Activated naive CD4-positive, alpha-beta T cell treated with anti-CD3 and anti-CD28 coated beads, Interleukin-2, amount 50 U/mL, for 24 hours (primary cell): Measurements from ENCODE around the gene APP.

ENCODE experiments used
- H3K27ac Mint-ChIP-seq: one replicate; pipeline ENCODE4 v1.8.0; 2021; ENCODE audit warnings: mild to moderate bottlenecking, mixed read lengths
- H3K27me3 Mint-ChIP-seq: one replicate; pipeline ENCODE4 v1.8.0; 2021; ENCODE audit warnings: mixed read lengths
- H3K36me3 Mint-ChIP-seq: one replicate; pipeline ENCODE4 v1.8.0; 2021; ENCODE audit warnings: mixed read lengths
- H3K4me1 Mint-ChIP-seq: one replicate; pipeline ENCODE4 v1.8.0; 2021; ENCODE audit warnings: mixed read lengths
- H3K4me3 Mint-ChIP-seq: one replicate; pipeline ENCODE4 v1.8.0; 2021; ENCODE audit warnings: mild to moderate bottlenecking, mixed read lengths
- H3K9me3 Mint-ChIP-seq: one replicate; pipeline ENCODE4 v1.8.0; 2021; ENCODE audit warnings: mixed read lengths

The APP gene

DNA sequence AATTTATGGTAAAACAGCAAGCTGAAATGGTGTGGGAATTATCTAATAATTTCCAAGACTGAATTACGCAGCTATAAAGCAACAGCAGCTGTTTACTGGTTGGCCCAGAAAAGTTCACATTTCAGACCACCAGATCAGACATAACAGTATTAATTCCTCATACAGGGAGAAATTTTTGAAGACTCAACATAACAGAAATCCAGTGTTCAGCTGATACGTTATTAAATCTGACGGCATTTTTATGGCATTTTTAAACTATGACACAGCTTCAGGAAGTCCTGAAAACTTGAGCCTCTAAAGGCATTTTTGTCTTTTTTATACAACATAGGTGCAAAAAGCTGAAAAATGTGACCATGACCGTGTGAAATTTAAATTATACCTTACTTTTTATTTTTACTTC, 91.2 kb downstream of the APP start:
- Mint-ChIP-seq H3K36me3 (peaks cover 4% of the 10 kb centered on the region), H3K4me3 (no peak overlapping the region), H3K4me1 (peaks cover 14% of the 10 kb centered on the region), H3K27me3 (no peaks in the 10 kb centered on the region), H3K9me3 (no peaks in the 10 kb centered on the region), H3K27ac (no peak overlapping the region)

DNA sequence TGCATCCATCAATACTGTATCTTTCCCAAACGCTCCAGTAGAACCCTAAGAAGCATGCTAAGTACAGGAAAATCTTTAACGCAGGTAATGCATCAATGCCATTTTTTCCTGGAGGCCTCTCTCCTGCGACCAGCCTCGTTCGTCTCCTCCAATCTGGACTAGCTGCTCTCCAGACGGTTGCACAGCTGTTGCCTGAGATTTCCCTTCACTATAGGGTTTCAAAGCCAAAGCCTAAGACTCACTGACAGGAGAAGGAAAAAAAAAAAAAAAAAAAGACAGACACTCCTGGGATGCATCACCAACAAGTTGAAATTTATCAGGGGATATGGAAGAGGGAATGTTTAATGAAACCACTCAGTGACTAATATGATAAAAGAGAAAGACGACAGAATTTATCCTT, 93.0 kb downstream of the APP start:
- Mint-ChIP-seq H3K4me3 (no peak overlapping the region), H3K27ac (no peak overlapping the region)

GRCh38 chr21:26072666-26073615, 97.6 kb downstream of the APP start:
- Mint-ChIP-seq H3K27me3 (no peaks in the 10 kb centered on the region), H3K4me3 (no peak overlapping the region), H3K4me1 (peaks cover 45% of the 10 kb centered on the region), H3K27ac (peak overlapping the region; percentile 6), H3K36me3 (peaks cover 2% of the 10 kb centered on the region), H3K9me3 (no peaks in the 10 kb centered on the region)

More for the DNA sequence above, 93.0 kb downstream of the APP start:
- no peaks in the 10 kb centered on the region for H3K9me3 Mint-ChIP-seq
- peaks cover 2% of the 10 kb centered on the region for H3K36me3 Mint-ChIP-seq
- peaks cover 4% of the 10 kb centered on the region for H3K4me1 Mint-ChIP-seq
- no peaks in the 10 kb centered on the region for H3K27me3 Mint-ChIP-seq

GRCh38 chr21:26070822-26071425, 99.6 kb downstream of the APP start:
- Mint-ChIP-seq H3K27ac (peak overlapping the region; percentile 96), H3K9me3 (no peaks in the 10 kb centered on the region), H3K4me1 (peaks cover 63% of the 10 kb centered on the region), H3K4me3 (peak overlapping the region; percentile 82), H3K36me3 (no peaks in the 10 kb centered on the region), H3K27me3 (no peaks in the 10 kb centered on the region)

DNA sequence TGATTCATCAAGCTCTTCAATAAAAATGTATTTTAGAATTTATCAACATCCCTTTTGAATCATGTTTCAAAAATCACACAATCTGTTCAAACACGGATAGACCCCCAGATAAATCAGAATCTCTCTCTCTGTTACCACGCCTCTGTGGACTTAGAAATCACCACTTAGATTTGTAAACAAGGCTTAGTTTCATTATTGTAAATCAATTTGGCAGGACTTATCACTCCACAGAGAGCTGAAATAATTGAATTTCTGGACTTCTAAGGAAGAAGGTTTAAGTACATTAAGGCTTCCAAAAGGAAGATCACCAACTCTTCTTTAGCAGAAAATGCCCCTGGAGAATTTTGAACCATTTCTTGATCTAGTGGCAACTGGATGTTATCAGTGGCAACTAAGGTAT, 100.4 kb downstream of the APP start:
- no peaks in the 10 kb centered on the region for H3K27me3 Mint-ChIP-seq
- peak overlapping the region; percentile 82 for H3K4me3 Mint-ChIP-seq
- no peaks in the 10 kb centered on the region for H3K9me3 Mint-ChIP-seq
- peaks cover 67% of the 10 kb centered on the region for H3K4me1 Mint-ChIP-seq
- H3K36me3 Mint-ChIP-seq, result peaks cover 1% of the 10 kb centered on the region
- peak overlapping the region; percentile 96 for H3K27ac Mint-ChIP-seq

GRCh38 chr21:26068776-26069175, 101.8 kb downstream of the APP start:
- peak overlapping the region; percentile 71 for H3K27ac Mint-ChIP-seq

DNA sequence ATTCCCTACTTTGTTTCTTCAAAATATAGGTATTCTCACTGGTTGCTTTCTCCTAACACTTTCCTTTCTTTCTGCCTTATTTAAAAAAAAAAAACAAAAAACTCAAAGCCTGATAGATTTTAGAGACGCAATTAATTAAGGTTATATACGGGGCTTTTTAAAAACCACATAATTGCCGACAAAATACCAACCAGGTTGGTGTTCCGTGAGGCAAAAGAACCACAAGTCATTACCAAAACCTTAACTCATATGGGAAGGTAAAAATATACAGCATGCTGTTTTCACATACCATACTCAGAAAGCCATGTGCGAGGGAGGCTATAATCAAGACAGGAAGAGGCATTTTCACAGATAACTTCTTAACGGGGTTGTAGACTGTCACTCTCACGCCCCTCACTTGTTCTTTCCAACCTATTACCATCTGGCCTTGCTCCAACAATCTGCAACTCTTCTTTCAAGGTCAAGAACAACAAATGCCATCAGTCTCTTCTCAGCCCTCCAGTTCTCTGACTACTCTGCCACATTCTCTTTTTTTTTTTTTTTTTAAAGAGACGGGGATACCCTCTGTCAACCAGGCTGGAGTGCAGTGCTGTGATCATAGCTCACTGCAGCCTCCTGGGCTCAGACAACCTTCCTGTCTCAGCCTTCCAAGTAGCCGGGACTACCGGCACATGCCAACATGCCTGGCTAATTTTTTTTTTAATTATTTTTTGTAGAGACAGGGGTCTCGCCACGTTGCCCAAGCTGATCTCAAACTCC, 102.6 kb downstream of the APP start:
- Mint-ChIP-seq H3K9me3 (no peaks in the 10 kb centered on the region), H3K4me3 (peak overlapping the region; percentile 73), H3K27me3 (no peaks in the 10 kb centered on the region), H3K27ac (peak overlapping the region; percentile 73), H3K4me1 (peaks cover 70% of the 10 kb centered on the region), H3K36me3 (peaks cover 1% of the 10 kb centered on the region)

More at GRCh38 chr21:26068776-26069175, 101.8 kb downstream of the APP start:
- Mint-ChIP-seq H3K4me3 (peak overlapping the region; percentile 12), H3K9me3 (no peaks in the 10 kb centered on the region), H3K4me1 (peaks cover 67% of the 10 kb centered on the region), H3K27me3 (no peaks in the 10 kb centered on the region), H3K36me3 (peaks cover 1% of the 10 kb centered on the region)

DNA sequence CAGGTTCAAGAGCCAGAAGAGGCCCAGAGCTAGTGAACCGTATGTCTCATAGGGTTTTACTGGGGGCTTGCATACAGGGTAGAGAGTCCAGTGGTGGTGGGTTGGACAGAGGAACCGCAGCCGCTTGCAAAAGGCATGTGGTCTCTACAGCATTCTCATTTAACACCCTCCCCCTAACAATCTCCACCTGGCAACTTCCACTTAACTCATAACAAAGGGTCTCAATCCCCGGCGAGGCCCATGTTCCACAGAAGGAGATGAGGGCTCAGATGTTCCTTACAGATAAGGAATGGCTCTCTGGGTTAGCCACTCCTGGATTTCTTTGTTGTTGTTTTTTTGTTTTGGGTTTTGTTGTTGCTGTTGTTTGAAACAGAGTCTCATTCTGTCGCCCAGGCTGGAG, 106.1 kb downstream of the APP start:
- Mint-ChIP-seq H3K36me3 (peaks cover 4% of the 10 kb centered on the region), H3K4me1 (peaks cover 51% of the 10 kb centered on the region), H3K9me3 (no peaks in the 10 kb centered on the region), H3K4me3 (no peak overlapping the region), H3K27ac (no peak overlapping the region), H3K27me3 (no peaks in the 10 kb centered on the region)

DNA sequence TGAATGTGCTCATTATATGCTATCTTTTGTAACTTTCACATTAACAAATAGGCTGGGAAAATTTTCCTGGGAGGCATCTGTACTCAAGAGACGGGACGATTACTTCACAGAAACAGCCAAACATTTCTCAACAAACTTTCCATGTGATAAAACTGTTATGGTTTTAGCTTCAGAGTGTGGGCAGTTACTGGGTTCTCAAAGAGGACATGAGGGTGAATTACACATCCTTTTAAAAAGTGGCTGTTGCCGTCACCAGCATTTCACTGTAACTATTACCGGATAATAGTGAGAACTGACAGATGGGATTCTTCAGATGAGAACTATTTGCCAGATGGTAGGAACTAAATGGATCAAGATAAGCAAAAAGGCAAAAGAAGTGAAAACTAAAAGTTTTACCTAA, 109.1 kb downstream of the APP start:
- Mint-ChIP-seq H3K4me1 (peaks cover 29% of the 10 kb centered on the region), H3K27me3 (no peaks in the 10 kb centered on the region), H3K4me3 (no peak overlapping the region), H3K9me3 (no peaks in the 10 kb centered on the region), H3K27ac (no peak overlapping the region), H3K36me3 (peaks cover 4% of the 10 kb centered on the region)

DNA sequence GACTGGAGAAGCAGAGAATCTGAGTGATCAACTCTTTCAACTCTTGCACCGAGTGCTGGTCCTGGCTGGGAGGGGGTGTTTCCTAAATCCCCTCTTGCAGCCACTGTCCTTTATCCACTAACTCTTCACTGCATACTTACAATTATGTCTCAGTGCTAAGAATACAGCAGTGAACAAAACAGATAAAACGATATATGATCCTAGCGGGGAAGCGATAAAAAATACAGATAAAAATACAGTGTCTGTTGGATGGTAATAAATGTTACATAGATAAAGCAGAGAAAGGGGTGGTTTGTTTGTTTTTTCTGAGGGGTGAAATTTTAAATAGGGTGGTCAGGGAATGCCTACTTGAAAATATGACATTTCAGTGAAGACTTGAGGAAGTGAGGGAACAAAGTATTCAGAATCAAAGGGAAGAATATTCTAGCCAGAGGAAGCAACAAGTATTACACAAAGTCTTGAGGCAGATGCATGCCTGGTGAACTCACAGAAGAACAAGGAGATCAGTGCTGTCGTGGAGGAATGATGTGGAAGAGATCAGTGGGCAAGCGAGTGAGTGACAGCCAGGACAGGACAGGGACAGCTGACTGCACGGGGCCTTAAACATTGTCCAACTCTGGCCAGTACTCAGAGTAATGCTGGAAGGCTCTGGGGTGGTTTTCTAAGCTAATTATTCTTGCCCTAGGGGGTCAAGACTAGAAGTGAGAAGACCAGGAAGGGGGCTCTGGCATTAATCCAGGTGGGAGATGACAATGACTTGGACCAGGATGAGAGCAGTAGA, 110.0 kb downstream of the APP start:
- Mint-ChIP-seq H3K36me3 (peaks cover 3% of the 10 kb centered on the region), H3K4me1 (peaks cover 25% of the 10 kb centered on the region), H3K27ac (no peak overlapping the region), H3K9me3 (no peaks in the 10 kb centered on the region), H3K27me3 (no peaks in the 10 kb centered on the region), H3K4me3 (no peak overlapping the region)

DNA sequence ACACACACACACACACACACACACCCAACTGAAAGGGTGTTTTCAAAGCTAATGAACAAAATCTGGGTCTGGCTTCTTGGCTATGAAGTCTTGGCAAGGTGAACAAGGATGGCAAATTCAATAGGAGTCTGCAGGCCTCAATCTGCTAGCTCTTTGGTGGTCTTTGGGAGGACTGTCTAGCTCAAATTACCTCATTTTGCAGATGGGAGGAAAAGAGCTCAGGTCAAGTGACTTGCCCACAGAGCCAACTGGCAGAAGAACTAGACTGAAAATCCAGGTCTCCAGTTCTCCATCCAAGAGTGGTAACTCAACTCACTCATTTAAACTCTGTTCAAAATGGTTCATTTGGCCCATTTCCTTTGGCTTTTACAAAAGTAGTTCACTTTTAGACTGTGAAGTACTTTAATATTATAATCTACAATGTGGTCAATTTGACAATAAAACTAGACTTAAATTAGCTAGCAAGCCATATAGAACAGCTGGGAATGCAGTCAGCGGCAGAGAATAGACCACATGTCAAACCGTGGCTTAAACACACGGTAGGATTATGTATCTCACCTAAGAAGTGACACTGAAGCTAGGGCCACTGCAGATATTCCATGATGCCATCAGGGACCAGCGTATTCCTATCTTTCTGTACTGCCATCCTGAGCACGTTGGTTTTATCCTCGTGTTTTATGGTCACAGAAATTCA, 112.9 kb downstream of the APP start:
- Mint-ChIP-seq H3K27ac (no peak overlapping the region), H3K36me3 (peaks cover 5% of the 10 kb centered on the region), H3K9me3 (no peaks in the 10 kb centered on the region)

DNA sequence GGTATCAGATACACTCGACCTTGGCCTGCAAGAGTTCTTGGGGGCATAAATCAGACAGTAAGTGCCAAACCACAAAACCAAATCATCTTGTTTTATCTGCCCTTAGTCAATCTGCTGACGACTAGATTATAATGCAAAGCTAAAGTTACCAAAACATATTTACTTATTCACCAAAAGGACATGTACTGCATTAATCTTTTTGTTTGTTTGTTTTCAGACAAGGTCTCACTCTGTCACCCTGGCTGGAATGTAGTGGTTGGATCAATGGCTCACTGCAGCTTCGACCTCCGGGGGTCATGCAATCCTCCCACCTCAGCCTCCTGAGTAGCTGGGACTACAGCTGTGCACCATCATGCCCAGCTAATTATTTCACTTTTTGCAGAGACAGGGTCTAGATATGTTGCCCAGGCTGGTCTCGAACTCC, 114.7 kb downstream of the APP start:
- H3K9me3 Mint-ChIP-seq, result no peaks in the 10 kb centered on the region
- peaks cover 19% of the 10 kb centered on the region for H3K4me1 Mint-ChIP-seq
- peaks cover 7% of the 10 kb centered on the region for H3K36me3 Mint-ChIP-seq
- H3K27ac Mint-ChIP-seq, result no peak overlapping the region
- no peak overlapping the region for H3K4me3 Mint-ChIP-seq
- no peaks in the 10 kb centered on the region for H3K27me3 Mint-ChIP-seq

More for the DNA sequence above, 112.9 kb downstream of the APP start:
- Mint-ChIP-seq H3K27me3 (no peaks in the 10 kb centered on the region), H3K4me1 (peaks cover 22% of the 10 kb centered on the region), H3K4me3 (no peak overlapping the region)

DNA sequence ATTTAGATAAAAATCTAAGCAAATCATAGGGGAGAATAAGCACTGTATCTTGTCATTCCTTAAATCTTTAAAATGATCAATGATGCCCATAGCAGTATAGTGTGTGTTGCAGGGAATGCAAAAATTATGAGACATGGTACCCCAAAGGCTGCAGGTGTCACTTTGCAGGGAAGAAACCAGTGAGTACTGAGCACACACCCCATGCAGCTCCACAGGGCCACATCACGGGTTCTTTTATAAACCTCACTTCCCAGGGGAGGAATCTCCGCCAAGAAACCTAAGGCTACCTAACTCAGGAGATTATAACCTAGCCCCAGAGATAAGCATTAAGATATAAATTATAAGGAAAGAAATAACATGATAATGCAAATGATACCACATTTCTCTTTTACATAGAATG, 115.6 kb downstream of the APP start:
- Mint-ChIP-seq H3K27me3 (no peaks in the 10 kb centered on the region), H3K9me3 (no peaks in the 10 kb centered on the region)

DNA sequence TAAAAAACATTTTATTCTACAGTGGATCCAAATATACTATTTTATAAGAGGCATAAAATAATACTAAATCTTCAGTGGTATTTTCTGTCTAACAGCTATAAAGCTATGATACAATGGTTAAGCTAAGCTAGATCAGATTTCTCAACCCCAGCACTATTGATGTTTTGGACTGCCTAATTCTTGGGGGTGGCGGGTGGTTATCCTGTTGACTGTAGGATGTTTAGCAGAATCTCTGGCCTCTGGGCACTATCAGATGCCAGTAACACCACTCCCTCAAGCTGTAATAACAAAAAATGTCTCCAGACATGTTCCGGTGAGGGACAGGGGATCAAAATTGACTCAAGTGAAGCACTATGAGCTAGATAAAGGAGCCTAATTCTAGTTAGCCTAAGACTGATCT, 118.5 kb downstream of the APP start:
- H3K4me3 Mint-ChIP-seq, result no peak overlapping the region
- H3K4me1 Mint-ChIP-seq, result peaks cover 3% of the 10 kb centered on the region
- no peaks in the 10 kb centered on the region for H3K27me3 Mint-ChIP-seq
- H3K9me3 Mint-ChIP-seq, result no peaks in the 10 kb centered on the region
- H3K36me3 Mint-ChIP-seq, result peaks cover 24% of the 10 kb centered on the region
- no peak overlapping the region for H3K27ac Mint-ChIP-seq

More for the DNA sequence above, 115.6 kb downstream of the APP start:
- Mint-ChIP-seq H3K27ac (no peak overlapping the region), H3K4me1 (peaks cover 11% of the 10 kb centered on the region), H3K4me3 (no peak overlapping the region), H3K36me3 (peaks cover 9% of the 10 kb centered on the region)
